Lower leg skin (tissue), 3 donors: Measurements from ENCODE around the gene GPD2.

Experiments
- POLR2A ChIP-seq, 2 donors: fragments of 450-650 bp; IDR thresholded peaks; one replicate each; pipeline ENCODE4 v1.6.1; 2016 to 2017; ENCODE audit warnings: antibody characterized with exemption in 2 of 2, mild to moderate bottlenecking in 1 of 2, moderate library complexity in 1 of 2
- TF ChIP-seq, protein P1 (sequence below), 3 donors: fragments of 450-650 bp; IDR thresholded peaks; one replicate each; pipeline ENCODE4 v1.5.1; 2016; ENCODE audit warnings: antibody characterized with exemption in 3 of 3, mild to moderate bottlenecking in 3 of 3, moderate library complexity in 2 of 3

- TF ChIP-seq, protein P1, sequence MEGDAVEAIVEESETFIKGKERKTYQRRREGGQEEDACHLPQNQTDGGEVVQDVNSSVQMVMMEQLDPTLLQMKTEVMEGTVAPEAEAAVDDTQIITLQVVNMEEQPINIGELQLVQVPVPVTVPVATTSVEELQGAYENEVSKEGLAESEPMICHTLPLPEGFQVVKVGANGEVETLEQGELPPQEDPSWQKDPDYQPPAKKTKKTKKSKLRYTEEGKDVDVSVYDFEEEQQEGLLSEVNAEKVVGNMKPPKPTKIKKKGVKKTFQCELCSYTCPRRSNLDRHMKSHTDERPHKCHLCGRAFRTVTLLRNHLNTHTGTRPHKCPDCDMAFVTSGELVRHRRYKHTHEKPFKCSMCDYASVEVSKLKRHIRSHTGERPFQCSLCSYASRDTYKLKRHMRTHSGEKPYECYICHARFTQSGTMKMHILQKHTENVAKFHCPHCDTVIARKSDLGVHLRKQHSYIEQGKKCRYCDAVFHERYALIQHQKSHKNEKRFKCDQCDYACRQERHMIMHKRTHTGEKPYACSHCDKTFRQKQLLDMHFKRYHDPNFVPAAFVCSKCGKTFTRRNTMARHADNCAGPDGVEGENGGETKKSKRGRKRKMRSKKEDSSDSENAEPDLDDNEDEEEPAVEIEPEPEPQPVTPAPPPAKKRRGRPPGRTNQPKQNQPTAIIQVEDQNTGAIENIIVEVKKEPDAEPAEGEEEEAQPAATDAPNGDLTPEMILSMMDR (IDR thresholded peaks at IDR 0.05): no peak
- no peak for TF ChIP-seq POLR2A (IDR thresholded peaks at IDR 0.05)
These were observed 194.6 kb downstream of the GPD2 start for GRCh38 chr2:156630579-156631337.
